GM21360 (cell line): ENCODE results near the gene CNKSR2.

Experiments
- ATAC-seq: cut with Tn5 transposase; IDR thresholded peaks from one replicate; pipeline ENCODE4 v1.9.1; 2021; ENCODE audit warnings: mild to moderate bottlenecking, moderate library complexity; ENCODE audit not compliant: unreplicated experiment

Gene CNKSR2

GRCh38 chrX:21590012-21590776 lies 216.0 kb downstream of the CNKSR2 start:
- no peak for ATAC-seq

GRCh38 chrX:21606002-21606401 lies 231.8 kb downstream of the CNKSR2 start:
- ATAC-seq = no peak

- no peak for ATAC-seq
These were observed 235.9 kb downstream of the CNKSR2 start for GRCh38 chrX:21610168-21610567.

- no peak for ATAC-seq
These were observed 237.9 kb downstream of the CNKSR2 start for GRCh38 chrX:21612154-21612553.

GRCh38 chrX:21616386-21616785 lies 242.2 kb downstream of the CNKSR2 start:
- no peak for ATAC-seq

GRCh38 chrX:21620234-21620633 lies 246.0 kb downstream of the CNKSR2 start:
- no peak for ATAC-seq

- ATAC-seq = no peak
These were observed 249.7 kb downstream of the CNKSR2 start for GRCh38 chrX:21623778-21624501.

GRCh38 chrX:21632027-21632426 lies 257.8 kb downstream of the CNKSR2 start:
- no peak for ATAC-seq

GRCh38 chrX:21638311-21638710 lies 264.1 kb downstream of the CNKSR2 start:
- no peak for ATAC-seq

GRCh38 chrX:21639775-21640174 lies 265.6 kb downstream of the CNKSR2 start:
- no peak for ATAC-seq

GRCh38 chrX:21645431-21645830 lies 271.2 kb downstream of the CNKSR2 start:
- ATAC-seq = no peak

- ATAC-seq = no peak
These were observed 271.7 kb downstream of the CNKSR2 start for GRCh38 chrX:21645886-21646285.

- no peak for ATAC-seq
These were observed 281.8 kb downstream of the CNKSR2 start for GRCh38 chrX:21655901-21656586.

- ATAC-seq = no peak
These were observed 282.5 kb downstream of the CNKSR2 start for GRCh38 chrX:21656587-21657317.

- ATAC-seq = no peak
These were observed 283.3 kb downstream of the CNKSR2 start for GRCh38 chrX:21657318-21658151.

- no peak for ATAC-seq
These were observed 284.0 kb downstream of the CNKSR2 start, which contains the start of gene KLHL34 for GRCh38 chrX:21658152-21658737. TSS of gene KLHL34 (minus strand) at chrX:21658330. CDS start at chrX:21657788, 542 bp downstream.

- no peak for ATAC-seq
These were observed 284.5 kb downstream of the CNKSR2 start for GRCh38 chrX:21658746-21659145.

- ATAC-seq = no peak
These were observed 285.1 kb downstream of the CNKSR2 start for GRCh38 chrX:21659320-21659719.

GRCh38 chrX:21660156-21660555 lies 285.9 kb downstream of the CNKSR2 start:
- no peak for ATAC-seq

- ATAC-seq = no peak
These were observed 287.1 kb downstream of the CNKSR2 start for GRCh38 chrX:21661316-21661715.
